Endothelial cell of umbilical vein (primary cell): ENCODE results near the gene STRN3. TPM values are rescaled to one million over a fixed set of nuclear protein-coding genes. Genes with fewer than 3 reads are reported as not detected.

ENCODE experiments used
- BruUV-seq: library from RNA; stranded (reverse); fragments of 400-500 nt; replicated peaks from 2 replicates; lab custom pipeline; 2021; lab: Mats Ljungman, UMichigan
- CTCF ChIA-PET: fragments of 300-600, 350-600 bp; sonication (Branson Sonifier 250); formaldehyde crosslinking; loops from one replicate; lab custom pipeline; 2021; ENCODE audit warnings: antibody characterized with exemption, inconsistent platforms; lab: Charles Lee
- POLR2A ChIA-PET: fragments of 300-600, 350-600 bp; sonication (Branson Sonifier 250); formaldehyde crosslinking; loops from one replicate; lab custom pipeline; 2021; ENCODE audit warnings: antibody characterized with exemption, inconsistent platforms; lab: Charles Lee
- DNase-seq: peaks from one replicate; pipeline ENCODE4 v3.0.0-alpha.2; 2011; ENCODE audit warnings: low read depth, low spot score
- FAIRE-seq: peaks from 2 replicates; lab custom pipeline; 2011; peaks lifted over from hg19 to GRCh38; lab: Jason Lieb, UNC
- H2AFZ ChIP-seq: 2 replicates; pipeline ENCODE4 v1.6.0; 2012; ENCODE audit warnings: low read depth, low read length, control low read depth, inconsistent platforms
- H3K27ac ChIP-seq: 2 replicates; pipeline ENCODE4 v1.5.1; 2011; ENCODE audit warnings: low read depth, mild to moderate bottlenecking, control low read depth, low read length, moderate library complexity; ENCODE audit not compliant: insufficient read depth
- H3K27me3 ChIP-seq, 2 experiments: 2 replicates each; pipeline versions ENCODE4 v1.6.0 to v1.6.1; 2011; ENCODE audit warnings: low read length in 2 of 2, mixed read lengths in 1 of 2; ENCODE audit not compliant: control insufficient read depth in 2 of 2, insufficient read depth in 2 of 2
- H3K36me3 ChIP-seq, 2 experiments: 2 replicates in 1 of 2; 3 replicates in 1 of 2; pipeline ENCODE4 v1.5.1; 2011; ENCODE audit warnings: low read length in 2 of 2, mild to moderate bottlenecking in 1 of 2, moderate library complexity in 1 of 2; ENCODE audit not compliant: control insufficient read depth in 2 of 2, insufficient read depth in 2 of 2; ENCODE audit errors: extremely low read depth in 1 of 2
- H3K4me1 ChIP-seq: 3 replicates; pipeline ENCODE4 v1.5.1; 2011; ENCODE audit warnings: mild to moderate bottlenecking, low read length; ENCODE audit not compliant: control insufficient read depth, insufficient read depth; ENCODE audit errors: extremely low read depth
- H3K4me2 ChIP-seq: 2 replicates; pipeline ENCODE4 v1.6.1; 2011; ENCODE audit warnings: low read length, control low read depth, mixed read lengths; ENCODE audit not compliant: insufficient read depth
- H3K4me3 ChIP-seq, 3 experiments: fragments of 200-600 bp in 1 of 3; sonication (generic), shearing (Covaris generic) in 1 of 3; replicated peaks in 1 of 3; 2 replicates each; pipeline ENCODE4 v1.5.1; 2011 to 2016; ENCODE audit warnings: control low read depth in 3 of 3, low read length in 3 of 3, mild to moderate bottlenecking in 2 of 3, inconsistent platforms in 1 of 3, low read depth in 1 of 3, moderate library complexity in 1 of 3; ENCODE audit not compliant: insufficient read depth in 1 of 3
- H3K79me2 ChIP-seq: 2 replicates; pipeline ENCODE4 v1.6.0; 2012; ENCODE audit warnings: low read length, inconsistent platforms; ENCODE audit not compliant: control insufficient read depth, insufficient read depth
- H3K9ac ChIP-seq: replicated peaks from 2 replicates; pipeline ENCODE3; 2011; ENCODE audit warnings: low read length, control low read depth; ENCODE audit not compliant: insufficient read depth; ENCODE audit errors: extremely low read depth
- H3K9me1 ChIP-seq: replicated peaks from 3 replicates; pipeline ENCODE4 v1.6.0; 2011; ENCODE audit warnings: mild to moderate bottlenecking, low read length; ENCODE audit not compliant: control insufficient read depth, insufficient read depth; ENCODE audit errors: extremely low read depth
- H3K9me3 ChIP-seq: replicated peaks from 2 replicates; pipeline ENCODE4 v1.5.1; 2012; ENCODE audit warnings: low read length, inconsistent platforms; ENCODE audit not compliant: control insufficient read depth, insufficient read depth
- H4K20me1 ChIP-seq: replicated peaks from 2 replicates; pipeline ENCODE3; 2011; ENCODE audit warnings: mild to moderate bottlenecking, low read length; ENCODE audit not compliant: control insufficient read depth, insufficient read depth; ENCODE audit errors: extremely low read depth
- EZH2 ChIP-seq: IDR thresholded peaks from 2 replicates; pipeline ENCODE4 v1.6.1; 2012; ENCODE audit warnings: borderline replicate concordance, low read depth, mild to moderate bottlenecking, moderate library complexity, low read length, inconsistent platforms; ENCODE audit not compliant: severe bottlenecking
- FOS ChIP-seq: IDR thresholded peaks from 2 replicates; pipeline ENCODE4 v1.6.1; 2011; ENCODE audit warnings: mild to moderate bottlenecking, low read length, moderate library complexity, borderline replicate concordance; ENCODE audit not compliant: insufficient read depth
- GATA2 ChIP-seq: IDR thresholded peaks from 2 replicates; pipeline ENCODE4 v1.7.0; 2011; ENCODE audit warnings: low read depth, mild to moderate bottlenecking, moderate library complexity, mixed read lengths, low read length; ENCODE audit not compliant: insufficient read length, insufficient read depth
- JUN ChIP-seq: IDR thresholded peaks from 2 replicates; pipeline ENCODE4 v1.6.1; 2011; ENCODE audit warnings: borderline replicate concordance, low read depth; ENCODE audit not compliant: insufficient read length, insufficient read depth
- MAX ChIP-seq: IDR thresholded peaks from 2 replicates; pipeline ENCODE4 v1.6.1; 2011; ENCODE audit not compliant: insufficient read depth, insufficient read length
- MYC ChIP-seq: IDR thresholded peaks from one replicate; pipeline ENCODE4 v1.6.1; 2011; ENCODE audit warnings: mild to moderate bottlenecking, low read depth, low read length
- POLR2A ChIP-seq: IDR thresholded peaks from 2 replicates; pipeline ENCODE4 v1.6.1; 2012; ENCODE audit warnings: low read depth, mild to moderate bottlenecking, control low read depth, low read length
- POLR2AphosphoS5 ChIP-seq: IDR thresholded peaks from 2 replicates; pipeline ENCODE4 v1.6.1; 2012; ENCODE audit warnings: low read depth, mild to moderate bottlenecking, control low read depth, low read length, moderate library complexity; ENCODE audit not compliant: insufficient read depth
- dilution Hi-C: fragments of 300-500 bp; cut with MboI; formaldehyde crosslinking; loops from one replicate; pipeline ENCODE4 v1.15.0; 2019; ENCODE audit warnings: low sequenced_read_pairs; ENCODE audit not compliant: extremely low pct_ligation_motif_present
- intact Hi-C: fragments of 100-400 bp; cut with micrococcal nuclease; formaldehyde crosslinking; loops from one replicate; pipeline ENCODE4 v1.10.0; 2022
- polyA plus RNA-seq, 4 experiments: library from polyadenylated mRNA; depleted of rRNA in 3 of 4; stranded (reverse) in 3 of 4; unstranded in 1 of 4; fragments of >200 nt; gene quantifications; 2 replicates each; pipeline versions ENCODE4 v1.2.1 to v1.2.3, GENCODE V29; 2011 to 2012; ENCODE audit warnings: missing spikeins in 1 of 4
- total RNA-seq: library from RNA; stranded (reverse); gene quantifications from 2 replicates; pipeline ENCODE4 v1.2.3, GENCODE V29; 2021
- TF ChIP-seq, protein P1 (sequence below), 2 donors: IDR thresholded peaks; 1 replicate in 1 of 2; 2 replicates in 1 of 2; pipeline ENCODE4 v1.5.1; 2011; ENCODE audit warnings: low read length in 2 of 2, mild to moderate bottlenecking in 2 of 2, moderate library complexity in 2 of 2, control low read depth in 1 of 2, inconsistent platforms in 1 of 2, low read depth in 1 of 2; ENCODE audit not compliant: insufficient read depth in 1 of 2; ENCODE audit errors: extremely low read depth in 1 of 2

STRN3 gene
- total and polyA plus RNA-seq, 2 donors (not counting 3 experiments of a cell fraction or from before 2014, with no cell fraction given) = 8.4 to 35.1 TPM

- no peak for TF ChIP-seq JUN
- no peak for TF ChIP-seq POLR2AphosphoS5
- TF ChIP-seq FOS = no peak
- TF ChIP-seq MAX = no peak
- TF ChIP-seq GATA2 = no peak
- no peak for TF ChIP-seq POLR2A
- TF ChIP-seq, protein P1, sequence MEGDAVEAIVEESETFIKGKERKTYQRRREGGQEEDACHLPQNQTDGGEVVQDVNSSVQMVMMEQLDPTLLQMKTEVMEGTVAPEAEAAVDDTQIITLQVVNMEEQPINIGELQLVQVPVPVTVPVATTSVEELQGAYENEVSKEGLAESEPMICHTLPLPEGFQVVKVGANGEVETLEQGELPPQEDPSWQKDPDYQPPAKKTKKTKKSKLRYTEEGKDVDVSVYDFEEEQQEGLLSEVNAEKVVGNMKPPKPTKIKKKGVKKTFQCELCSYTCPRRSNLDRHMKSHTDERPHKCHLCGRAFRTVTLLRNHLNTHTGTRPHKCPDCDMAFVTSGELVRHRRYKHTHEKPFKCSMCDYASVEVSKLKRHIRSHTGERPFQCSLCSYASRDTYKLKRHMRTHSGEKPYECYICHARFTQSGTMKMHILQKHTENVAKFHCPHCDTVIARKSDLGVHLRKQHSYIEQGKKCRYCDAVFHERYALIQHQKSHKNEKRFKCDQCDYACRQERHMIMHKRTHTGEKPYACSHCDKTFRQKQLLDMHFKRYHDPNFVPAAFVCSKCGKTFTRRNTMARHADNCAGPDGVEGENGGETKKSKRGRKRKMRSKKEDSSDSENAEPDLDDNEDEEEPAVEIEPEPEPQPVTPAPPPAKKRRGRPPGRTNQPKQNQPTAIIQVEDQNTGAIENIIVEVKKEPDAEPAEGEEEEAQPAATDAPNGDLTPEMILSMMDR (IDR thresholded peaks at IDR 0.05; ENCODE audit: extremely low read depth in 1 of 2, insufficient read depth in 1 of 2, low read depth in 1 of 2, low read length in 2 of 2) = no peak
- TF ChIP-seq EZH2 = no peak
- TF ChIP-seq MYC = no peak
- Histone ChIP-seq H3K36me3 (peaks cover 0 to 14% of the 10 kb centered on the region in 2 experiments), H3K27ac (no peak overlapping the region), H3K9me1 (no peaks in the 10 kb centered on the region), H3K27me3 (no peaks in the 10 kb centered on the region), H3K4me1 (peaks cover 18% of the 10 kb centered on the region), H3K9me3 (no peaks in the 10 kb centered on the region), H3K79me2 (peaks cover 16% of the 10 kb centered on the region), H2AFZ (no peak overlapping the region), H4K20me1 (peaks cover 3% of the 10 kb centered on the region), H3K9ac (no peak overlapping the region), H3K4me3 (no peak overlapping the region), H3K4me2 (no peak overlapping the region)
- no peak for DNase-seq
- POLR2A ChIA-PET = no interaction called here
- BruUV-seq = no TSS peak
- intact Hi-C loops (no loop called here), dilution Hi-C loops (no loop called here)
- no peak for FAIRE-seq
- CTCF ChIA-PET = no interaction called here
Observed at GRCh38 chr14:30940886-30941285, 85.3 kb downstream of the STRN3 start.
